Astrocyte (in vitro differentiated cells and primary cell): Measurements from ENCODE around the gene GMEB2. TPM values are rescaled to one million over a fixed set of nuclear protein-coding genes. Genes with fewer than 3 reads are reported as not detected.

ENCODE experiments used
- DNase-seq: peaks from one replicate; pipeline ENCODE4 v3.0.0-alpha.2; 2010; ENCODE audit warnings: low read depth
- FAIRE-seq: peaks from 2 replicates; lab custom pipeline; 2011; peaks lifted over from hg19 to GRCh38; lab: Jason Lieb, UNC
- H2AFZ ChIP-seq: 2 replicates; pipeline ENCODE4 v1.6.0; 2012; ENCODE audit warnings: low read depth, low read length, inconsistent platforms
- H3K27ac ChIP-seq: 2 replicates; pipeline ENCODE4 v1.5.1; 2011; ENCODE audit warnings: low read depth, low read length, inconsistent platforms
- H3K27me3 ChIP-seq: 2 replicates; pipeline ENCODE4 v1.6.0; 2011; ENCODE audit warnings: low read length, inconsistent platforms; ENCODE audit not compliant: insufficient read depth
- H3K36me3 ChIP-seq: 2 replicates; pipeline ENCODE4 v1.5.1; 2011; ENCODE audit warnings: low read length, inconsistent platforms; ENCODE audit not compliant: insufficient read depth
- H3K4me1 ChIP-seq: 2 replicates; pipeline ENCODE4 v1.5.1; 2011; ENCODE audit warnings: low read length, inconsistent platforms; ENCODE audit not compliant: insufficient read depth
- H3K4me2 ChIP-seq: 2 replicates; pipeline ENCODE4 v1.6.0; 2012; ENCODE audit warnings: low read length, inconsistent platforms
- H3K4me3 ChIP-seq: 2 replicates; pipeline ENCODE4 v1.5.1; 2011; ENCODE audit warnings: low read depth, mild to moderate bottlenecking, low read length, inconsistent platforms; ENCODE audit not compliant: insufficient read depth
- H3K79me2 ChIP-seq: 2 replicates; pipeline ENCODE4 v1.6.0; 2012; ENCODE audit warnings: mild to moderate bottlenecking, low read length, inconsistent platforms; ENCODE audit not compliant: insufficient read depth
- H3K9ac ChIP-seq: 2 replicates; pipeline ENCODE4 v1.6.0; 2012; ENCODE audit warnings: mild to moderate bottlenecking, low read length, inconsistent platforms
- H3K9me3 ChIP-seq: 2 replicates; pipeline ENCODE4 v1.5.1; 2012; ENCODE audit warnings: low read depth, mild to moderate bottlenecking, low read length, inconsistent platforms; ENCODE audit not compliant: insufficient read depth
- H4K20me1 ChIP-seq: 2 replicates; pipeline ENCODE4 v1.6.0; 2012; ENCODE audit warnings: low read length, inconsistent platforms; ENCODE audit not compliant: insufficient read depth
- H3K27ac Mint-ChIP-seq: one replicate; pipeline ENCODE4 v1.8.0; 2021; ENCODE audit warnings: mild to moderate bottlenecking, mixed read lengths; ENCODE audit not compliant: unreplicated experiment
- H3K27me3 Mint-ChIP-seq: one replicate; pipeline ENCODE4 v1.8.0; 2021; ENCODE audit warnings: low read depth, mixed read lengths; ENCODE audit not compliant: unreplicated experiment
- H3K36me3 Mint-ChIP-seq: one replicate; pipeline ENCODE4 v1.8.0; 2021; ENCODE audit warnings: low read depth, mixed read lengths; ENCODE audit not compliant: unreplicated experiment
- H3K4me1 Mint-ChIP-seq: one replicate; pipeline ENCODE4 v1.8.0; 2021; ENCODE audit warnings: low read depth, mixed read lengths; ENCODE audit not compliant: unreplicated experiment
- H3K4me3 Mint-ChIP-seq: one replicate; pipeline ENCODE4 v1.8.0; 2021; ENCODE audit warnings: mild to moderate bottlenecking, moderate library complexity, mixed read lengths; ENCODE audit not compliant: unreplicated experiment
- H3K9me3 Mint-ChIP-seq: one replicate; pipeline ENCODE4 v1.8.0; 2021; ENCODE audit warnings: mild to moderate bottlenecking, mixed read lengths; ENCODE audit not compliant: unreplicated experiment
- CTCF ChIP-seq: IDR thresholded peaks from 2 replicates; pipeline ENCODE4 v1.5.1; 2011; ENCODE audit warnings: low read depth, mild to moderate bottlenecking, inconsistent platforms, low read length, moderate library complexity; ENCODE audit not compliant: insufficient read depth
- EZH2 ChIP-seq: IDR thresholded peaks from 2 replicates; pipeline ENCODE4 v1.6.1; 2012; ENCODE audit warnings: mild to moderate bottlenecking, low read length, inconsistent platforms; ENCODE audit not compliant: insufficient read depth
- total RNA-seq: library from RNA; stranded (reverse); gene quantifications from 2 replicates; pipeline ENCODE4 v1.2.1, GENCODE V29; 2021

The GMEB2 gene
- total RNA-seq, 1 donor from 2014 or later: 11.7 TPM

- H3K4me3 ChIP-seq: no peak overlapping the region
- Mint-ChIP-seq H3K27ac (no peak overlapping the region), H3K9me3 (no peaks in the 10 kb centered on the region), H3K27me3 (peaks cover 4% of the 10 kb centered on the region), H3K4me3 (no peak overlapping the region), H3K4me1 (peaks cover 3% of the 10 kb centered on the region), H3K36me3 (peaks cover 2% of the 10 kb centered on the region)
- no peaks in the 10 kb centered on the region for H4K20me1 ChIP-seq
- H3K9me3 ChIP-seq: no peaks in the 10 kb centered on the region
- H3K36me3 ChIP-seq: no peaks in the 10 kb centered on the region
- H3K4me2 ChIP-seq: no peak overlapping the region
- H3K27me3 ChIP-seq: no peaks in the 10 kb centered on the region
- H3K27ac ChIP-seq: no peak overlapping the region
- H3K4me1 ChIP-seq: peaks cover 5% of the 10 kb centered on the region
- FAIRE-seq: no peak
- no peak overlapping the region for H2AFZ ChIP-seq
- DNase-seq: no peak
- TF ChIP-seq CTCF (no peak), EZH2 (no peak)
- no peaks in the 10 kb centered on the region for H3K79me2 ChIP-seq
- H3K9ac ChIP-seq: no peak overlapping the region
Observed at GRCh38 chr20:63541371-63541770, 85.5 kb downstream of the GMEB2 start.

GRCh38 chr20:63540417-63541186 lies 86.3 kb downstream of the GMEB2 start:
- Histone ChIP-seq H3K9ac (no peak overlapping the region), H3K4me1 (peaks cover 8% of the 10 kb centered on the region), H3K4me3 (no peak overlapping the region), H2AFZ (no peak overlapping the region), H3K4me2 (peak overlapping the region; percentile 5), H3K9me3 (no peaks in the 10 kb centered on the region), H3K79me2 (no peaks in the 10 kb centered on the region), H3K27ac (no peak overlapping the region), H4K20me1 (no peaks in the 10 kb centered on the region), H3K27me3 (no peaks in the 10 kb centered on the region), H3K36me3 (no peaks in the 10 kb centered on the region)
- no peak overlapping the region for H3K4me3 Mint-ChIP-seq
- peaks cover 4% of the 10 kb centered on the region for H3K27me3 Mint-ChIP-seq
- no peak for FAIRE-seq
- peaks cover 3% of the 10 kb centered on the region for H3K4me1 Mint-ChIP-seq
- H3K36me3 Mint-ChIP-seq: peaks cover 2% of the 10 kb centered on the region
- DNase-seq: no peak
- TF ChIP-seq CTCF (no peak), EZH2 (no peak)
- H3K9me3 Mint-ChIP-seq: no peaks in the 10 kb centered on the region
- no peak overlapping the region for H3K27ac Mint-ChIP-seq
